GM12878 (cell line): ENCODE measurements around the gene MRPL12. TPM values are rescaled to one million over a fixed set of nuclear protein-coding genes. Genes with fewer than 3 reads are reported as not detected.

ENCODE experiments used
- EED ChIP-seq: sonication (generic); IDR thresholded peaks from 2 replicates; pipeline ENCODE4 v1.6.1; 2016; ENCODE audit warnings: antibody characterized with exemption, low read depth
- HDGF ChIP-seq: fragments of 450-650 bp; IDR thresholded peaks from 2 replicates; pipeline ENCODE4 v1.6.1; 2016; ENCODE audit warnings: antibody characterized with exemption
- MEF2B ChIP-seq: fragments of 450-650 bp; IDR thresholded peaks from 2 replicates; pipeline ENCODE4 v1.6.1; 2018; ENCODE audit warnings: mild to moderate bottlenecking, moderate library complexity; ENCODE audit not compliant: partially characterized antibody, poor library complexity, severe bottlenecking
- POLR2AphosphoS5 ChIP-seq: IDR thresholded peaks from 2 replicates; pipeline ENCODE4 v1.6.1; 2011; ENCODE audit warnings: mild to moderate bottlenecking, low read length, inconsistent platforms
- polyA plus RNA-seq, 11 experiments: library from polyadenylated mRNA; depleted of rRNA in 4 of 11; unstranded in 6 of 11; stranded (reverse) in 5 of 11; fragments of >200 nt; fragmentation: Nextera tagmentation in 4 of 11; fragmentation: Illumina TruSeq in 1 of 11; extraction: Ambion mirVana in 4 of 11; extraction: Trizol in 1 of 11; gene quantifications; 1 replicate in 1 of 11; 2 replicates in 10 of 11; pipeline versions ENCODE4 v1.2.1 to v1.2.3, GENCODE V29; 2011 to 2016; ENCODE audit warnings: inconsistent platforms in 2 of 11, missing spikeins in 2 of 11, low read depth in 1 of 11
- total RNA-seq, 4 experiments: library from RNA; depleted of rRNA in 3 of 4; stranded (reverse); fragments of >200 nt in 3 of 4; fragmentation: Illumina TruSeq in 1 of 4; extraction: Trizol in 1 of 4; gene quantifications; 2 replicates each; pipeline versions ENCODE4 v1.2.1 to v1.2.3, GENCODE V29; 2013 to 2021
- TF ChIP-seq, protein P1 (sequence below): fragments of 450-650 bp; IDR thresholded peaks from 2 replicates; pipeline ENCODE4 v1.6.1; 2018; ENCODE audit warnings: mild to moderate bottlenecking, low read depth, moderate library complexity; ENCODE audit not compliant: partially characterized antibody
- TF ChIP-seq, protein P2 (sequence below): IDR thresholded peaks from 2 replicates; pipeline ENCODE4 v1.6.1; 2012; ENCODE audit warnings: low read depth, low read length, improper control_type of control experiment

Gene MRPL12
- total and polyA plus RNA-seq, 10 of the 15 experiments (the other 5 are each of a cell fraction or from before 2014, with no cell fraction given), result 1.3 to 269 (median 117) TPM

- TF ChIP-seq, protein P1, sequence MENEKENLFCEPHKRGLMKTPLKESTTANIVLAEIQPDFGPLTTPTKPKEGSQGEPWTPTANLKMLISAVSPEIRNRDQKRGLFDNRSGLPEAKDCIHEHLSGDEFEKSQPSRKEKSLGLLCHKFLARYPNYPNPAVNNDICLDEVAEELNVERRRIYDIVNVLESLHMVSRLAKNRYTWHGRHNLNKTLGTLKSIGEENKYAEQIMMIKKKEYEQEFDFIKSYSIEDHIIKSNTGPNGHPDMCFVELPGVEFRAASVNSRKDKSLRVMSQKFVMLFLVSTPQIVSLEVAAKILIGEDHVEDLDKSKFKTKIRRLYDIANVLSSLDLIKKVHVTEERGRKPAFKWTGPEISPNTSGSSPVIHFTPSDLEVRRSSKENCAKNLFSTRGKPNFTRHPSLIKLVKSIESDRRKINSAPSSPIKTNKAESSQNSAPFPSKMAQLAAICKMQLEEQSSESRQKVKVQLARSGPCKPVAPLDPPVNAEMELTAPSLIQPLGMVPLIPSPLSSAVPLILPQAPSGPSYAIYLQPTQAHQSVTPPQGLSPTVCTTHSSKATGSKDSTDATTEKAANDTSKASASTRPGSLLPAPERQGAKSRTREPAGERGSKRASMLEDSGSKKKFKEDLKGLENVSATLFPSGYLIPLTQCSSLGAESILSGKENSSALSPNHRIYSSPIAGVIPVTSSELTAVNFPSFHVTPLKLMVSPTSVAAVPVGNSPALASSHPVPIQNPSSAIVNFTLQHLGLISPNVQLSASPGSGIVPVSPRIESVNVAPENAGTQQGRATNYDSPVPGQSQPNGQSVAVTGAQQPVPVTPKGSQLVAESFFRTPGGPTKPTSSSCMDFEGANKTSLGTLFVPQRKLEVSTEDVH, result no peak
- TF ChIP-seq POLR2AphosphoS5, result no peak
- no peak for TF ChIP-seq MEF2B
- TF ChIP-seq HDGF, result no peak
- no peak for TF ChIP-seq EED
- TF ChIP-seq, protein P2, sequence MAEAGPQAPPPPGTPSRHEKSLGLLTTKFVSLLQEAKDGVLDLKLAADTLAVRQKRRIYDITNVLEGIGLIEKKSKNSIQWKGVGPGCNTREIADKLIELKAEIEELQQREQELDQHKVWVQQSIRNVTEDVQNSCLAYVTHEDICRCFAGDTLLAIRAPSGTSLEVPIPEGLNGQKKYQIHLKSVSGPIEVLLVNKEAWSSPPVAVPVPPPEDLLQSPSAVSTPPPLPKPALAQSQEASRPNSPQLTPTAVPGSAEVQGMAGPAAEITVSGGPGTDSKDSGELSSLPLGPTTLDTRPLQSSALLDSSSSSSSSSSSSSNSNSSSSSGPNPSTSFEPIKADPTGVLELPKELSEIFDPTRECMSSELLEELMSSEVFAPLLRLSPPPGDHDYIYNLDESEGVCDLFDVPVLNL, result no peak
- TF ChIP-seq, all 136 proteins: peak for 0
These were observed 5.7 kb upstream of the MRPL12 start (continued) for GRCh38 chr17:81697261-81698044.
